K562 (cell line): ENCODE measurements around the gene DEGS2. TPM values are rescaled to one million over a fixed set of nuclear protein-coding genes. Genes with fewer than 3 reads are reported as not detected.

Source experiments
- BHLHE40 ChIP-seq: IDR thresholded peaks from 2 replicates; pipeline ENCODE4 v1.6.1; 2011; ENCODE audit warnings: low read length, improper control_type of control experiment
- EGR1 ChIP-seq: fragments of 450-650 bp; conservative IDR thresholded peaks from 2 replicates; pipeline ENCODE4 v1.6.1; 2017; ENCODE audit warnings: mild to moderate bottlenecking
- EHMT2 ChIP-seq: fragments of 450-650 bp; IDR thresholded peaks from 2 replicates; pipeline ENCODE4 v1.6.1; 2018; ENCODE audit warnings: antibody characterized with exemption
- EP400 ChIP-seq: fragments of 450-650 bp; IDR thresholded peaks from 2 replicates; pipeline ENCODE4 v1.6.1; 2017; ENCODE audit warnings: antibody characterized with exemption, mild to moderate bottlenecking, moderate library complexity
- EWSR1 ChIP-seq: fragments of 450-650 bp; IDR thresholded peaks from 2 replicates; pipeline ENCODE4 v1.6.1; 2018; ENCODE audit warnings: borderline replicate concordance, mild to moderate bottlenecking, low read depth, moderate library complexity; ENCODE audit not compliant: partially characterized antibody
- GTF2E2 ChIP-seq: fragments of 200-800 bp; sonication (Bioruptor generic); IDR thresholded peaks from 2 replicates; pipeline ENCODE4 v1.6.1; 2016; ENCODE audit warnings: missing genetic modification characterization, missing compliant biosample characterization
- HDAC3 ChIP-seq: fragments of 450-650 bp; IDR thresholded peaks from 2 replicates; pipeline ENCODE4 v1.6.1; 2018; ENCODE audit warnings: borderline replicate concordance, mild to moderate bottlenecking, moderate library complexity; ENCODE audit not compliant: partially characterized antibody
- HDGF ChIP-seq: fragments of 450-650 bp; IDR thresholded peaks from 2 replicates; pipeline ENCODE4 v1.6.1; 2016
- HSF4 ChIP-seq: fragments of 250-450 bp; sonication (Bioruptor Pico); IDR thresholded peaks from 2 replicates; pipeline ENCODE4 v2.1.2; 2022; ENCODE audit warnings: mild to moderate bottlenecking, moderate library complexity, borderline replicate concordance
- POLR2AphosphoS2 ChIP-seq: IDR thresholded peaks from 2 replicates; pipeline ENCODE4 v1.6.1; 2012; ENCODE audit warnings: low read length, improper control_type of control experiment
- PURB ChIP-seq: sonication (generic); formaldehyde crosslinking; IDR thresholded peaks from 2 replicates; pipeline ENCODE4 v1.9.0; 2021; ENCODE audit warnings: low read depth, mild to moderate bottlenecking, missing genetic modification reagents
- SRSF1 ChIP-seq: fragments of 200-400 bp; formaldehyde crosslinking; IDR thresholded peaks from 2 replicates; pipeline ENCODE4 v1.6.1; 2017; ENCODE audit warnings: mild to moderate bottlenecking, low read depth, low read length, moderate library complexity
- TAF9B ChIP-seq: fragments of 450-650 bp; IDR thresholded peaks from 2 replicates; pipeline ENCODE4 v1.6.1; 2018; ENCODE audit warnings: mild to moderate bottlenecking; ENCODE audit not compliant: partially characterized antibody
- ZNF41 ChIP-seq: fragments of 250-450 bp; sonication (Bioruptor Pico); conservative IDR thresholded peaks from 2 replicates; pipeline ENCODE4 v1.4.0; 2020; ENCODE audit warnings: mild to moderate bottlenecking
- polyA plus RNA-seq, 8 experiments: library from polyadenylated mRNA; depleted of rRNA in 4 of 8; stranded (reverse) in 5 of 8; unstranded in 3 of 8; fragments of >200 nt; fragmentation: Nextera tagmentation in 2 of 8; fragmentation: Illumina TruSeq in 1 of 8; extraction: Ambion mirVana in 2 of 8; extraction: Trizol in 1 of 8; gene quantifications; 2 replicates each; pipeline versions ENCODE4 v1.2.1 to v1.2.3, GENCODE V29; 2011 to 2014; ENCODE audit warnings: inconsistent platforms in 1 of 8, missing spikeins in 1 of 8
- total RNA-seq, 7 experiments: library from RNA; depleted of rRNA in 6 of 7; stranded (reverse); fragments of >200 nt in 6 of 7; fragmentation: Illumina TruSeq in 2 of 7; extraction: Trizol in 2 of 7; gene quantifications; 2 replicates each; pipeline versions ENCODE4 v1.2.1 to v1.2.3, GENCODE V29; 2011 to 2021; ENCODE audit warnings: low replicate concordance in 1 of 7
- TF ChIP-seq, protein P1 (sequence below), 2 experiments: fragments of 250-450 bp in 1 of 2; fragments of 450-650 bp in 1 of 2; sonication (Bioruptor Pico) in 1 of 2; IDR thresholded peaks; 2 replicates each; pipeline versions ENCODE4 v1.6.1 to v1.8.0; 2016 to 2021; ENCODE audit warnings: mild to moderate bottlenecking in 2 of 2, moderate library complexity in 2 of 2, missing compliant biosample characterization in 1 of 2, missing genetic modification characterization in 1 of 2
- TF ChIP-seq, protein P2 (sequence below): fragments of 450-650 bp; IDR thresholded peaks from 2 replicates; pipeline ENCODE4 v1.6.1; 2016; ENCODE audit warnings: mild to moderate bottlenecking
- TF ChIP-seq, protein P3 (sequence below): fragments of 450-650 bp; formaldehyde crosslinking; IDR thresholded peaks from 2 replicates; pipeline ENCODE4 v1.4.0; 2022; ENCODE audit warnings: missing genetic modification characterization
- TF ChIP-seq, protein P4 (sequence below): fragments of 250-450 bp; sonication (Bioruptor Pico); IDR thresholded peaks from 2 replicates; pipeline ENCODE4 v1.8.0; 2021; ENCODE audit warnings: moderate library complexity, mild to moderate bottlenecking, inconsistent platforms
- TF ChIP-seq, protein P5 (sequence below): sonication (generic); formaldehyde crosslinking; IDR thresholded peaks from 2 replicates; pipeline ENCODE4 v1.5.0; 2020; ENCODE audit warnings: missing genetic modification reagents

Gene DEGS2
- total and polyA plus RNA-seq, 9 of the 15 experiments (the other 6 are each of a cell fraction or from before 2014, with no cell fraction given) = 0.22 to 2.9 (median 0.70) TPM

DNA sequence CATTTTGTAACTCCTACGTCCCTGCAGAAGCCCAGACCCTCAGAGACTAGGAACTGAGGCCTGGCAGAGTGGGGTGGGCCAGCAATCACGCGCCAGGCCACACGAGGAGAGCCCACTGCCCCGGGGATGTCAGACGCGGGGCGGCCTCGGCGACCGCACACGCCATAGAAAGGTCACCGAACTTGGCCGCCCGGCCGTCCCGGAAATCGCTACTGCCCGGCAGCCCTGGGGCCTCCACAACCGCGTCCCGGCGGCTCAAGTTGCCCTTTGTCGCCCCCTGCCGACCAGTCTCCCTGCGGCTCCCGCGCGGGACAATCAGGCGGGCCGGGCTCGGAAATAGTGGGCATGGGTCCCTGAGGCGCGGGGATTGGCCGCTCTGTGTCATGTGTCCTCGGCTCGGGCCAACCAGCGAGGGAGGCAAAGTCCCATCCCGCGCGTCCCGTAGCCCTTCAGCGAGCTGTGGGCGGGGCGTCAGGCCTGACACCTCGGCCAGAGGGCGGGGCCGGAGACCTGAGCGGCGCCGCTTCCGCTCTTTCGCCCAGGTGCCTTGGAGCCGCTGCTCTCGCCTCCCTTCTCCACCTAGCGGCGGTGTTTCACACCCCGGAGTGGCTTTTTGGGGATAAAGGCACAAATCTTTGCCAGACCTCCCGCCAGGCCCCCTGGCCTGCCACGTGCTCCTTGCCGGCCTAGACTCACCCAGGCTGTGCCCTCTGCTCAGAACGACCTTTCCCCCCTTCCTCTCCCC, 33.4 kb upstream of the DEGS2 start (continued):
- TF ChIP-seq BHLHE40 (no peak), POLR2AphosphoS2 (no peak), HDGF (no peak), EWSR1 (no peak), HSF4 (CRISPR knock-in tag) (no peak), EHMT2 (no peak), GTF2E2 (no peak), HDAC3 (no peak), EGR1 (no peak), EP400 (peak; percentile 74), ZNF41 (no peak), SRSF1 (no peak), TAF9B (no peak), PURB (CRISPR knock-in tag) (no peak)
- TF ChIP-seq, protein P1, sequence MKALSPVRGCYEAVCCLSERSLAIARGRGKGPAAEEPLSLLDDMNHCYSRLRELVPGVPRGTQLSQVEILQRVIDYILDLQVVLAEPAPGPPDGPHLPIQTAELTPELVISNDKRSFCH (CRISPR knock-in tag; IDR thresholded peaks at IDR 0.05) = no peak
- TF ChIP-seq, protein P1 (tag; IDR thresholded peaks at IDR 0.05) = peak; percentile 95
- TF ChIP-seq, protein P2, sequence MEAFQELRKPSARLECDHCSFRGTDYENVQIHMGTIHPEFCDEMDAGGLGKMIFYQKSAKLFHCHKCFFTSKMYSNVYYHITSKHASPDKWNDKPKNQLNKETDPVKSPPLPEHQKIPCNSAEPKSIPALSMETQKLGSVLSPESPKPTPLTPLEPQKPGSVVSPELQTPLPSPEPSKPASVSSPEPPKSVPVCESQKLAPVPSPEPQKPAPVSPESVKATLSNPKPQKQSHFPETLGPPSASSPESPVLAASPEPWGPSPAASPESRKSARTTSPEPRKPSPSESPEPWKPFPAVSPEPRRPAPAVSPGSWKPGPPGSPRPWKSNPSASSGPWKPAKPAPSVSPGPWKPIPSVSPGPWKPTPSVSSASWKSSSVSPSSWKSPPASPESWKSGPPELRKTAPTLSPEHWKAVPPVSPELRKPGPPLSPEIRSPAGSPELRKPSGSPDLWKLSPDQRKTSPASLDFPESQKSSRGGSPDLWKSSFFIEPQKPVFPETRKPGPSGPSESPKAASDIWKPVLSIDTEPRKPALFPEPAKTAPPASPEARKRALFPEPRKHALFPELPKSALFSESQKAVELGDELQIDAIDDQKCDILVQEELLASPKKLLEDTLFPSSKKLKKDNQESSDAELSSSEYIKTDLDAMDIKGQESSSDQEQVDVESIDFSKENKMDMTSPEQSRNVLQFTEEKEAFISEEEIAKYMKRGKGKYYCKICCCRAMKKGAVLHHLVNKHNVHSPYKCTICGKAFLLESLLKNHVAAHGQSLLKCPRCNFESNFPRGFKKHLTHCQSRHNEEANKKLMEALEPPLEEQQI = no peak; the same call in 1 of the 2 replicates
- TF ChIP-seq, protein P3, sequence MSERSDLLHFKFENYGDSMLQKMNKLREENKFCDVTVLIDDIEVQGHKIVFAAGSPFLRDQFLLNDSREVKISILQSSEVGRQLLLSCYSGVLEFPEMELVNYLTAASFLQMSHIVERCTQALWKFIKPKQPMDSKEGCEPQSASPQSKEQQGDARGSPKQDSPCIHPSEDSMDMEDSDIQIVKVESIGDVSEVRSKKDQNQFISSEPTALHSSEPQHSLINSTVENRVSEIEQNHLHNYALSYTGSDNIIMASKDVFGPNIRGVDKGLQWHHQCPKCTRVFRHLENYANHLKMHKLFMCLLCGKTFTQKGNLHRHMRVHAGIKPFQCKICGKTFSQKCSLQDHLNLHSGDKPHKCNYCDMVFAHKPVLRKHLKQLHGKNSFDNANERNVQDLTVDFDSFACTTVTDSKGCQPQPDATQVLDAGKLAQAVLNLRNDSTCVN (CRISPR knock-in tag) = no peak
- TF ChIP-seq, protein P4, sequence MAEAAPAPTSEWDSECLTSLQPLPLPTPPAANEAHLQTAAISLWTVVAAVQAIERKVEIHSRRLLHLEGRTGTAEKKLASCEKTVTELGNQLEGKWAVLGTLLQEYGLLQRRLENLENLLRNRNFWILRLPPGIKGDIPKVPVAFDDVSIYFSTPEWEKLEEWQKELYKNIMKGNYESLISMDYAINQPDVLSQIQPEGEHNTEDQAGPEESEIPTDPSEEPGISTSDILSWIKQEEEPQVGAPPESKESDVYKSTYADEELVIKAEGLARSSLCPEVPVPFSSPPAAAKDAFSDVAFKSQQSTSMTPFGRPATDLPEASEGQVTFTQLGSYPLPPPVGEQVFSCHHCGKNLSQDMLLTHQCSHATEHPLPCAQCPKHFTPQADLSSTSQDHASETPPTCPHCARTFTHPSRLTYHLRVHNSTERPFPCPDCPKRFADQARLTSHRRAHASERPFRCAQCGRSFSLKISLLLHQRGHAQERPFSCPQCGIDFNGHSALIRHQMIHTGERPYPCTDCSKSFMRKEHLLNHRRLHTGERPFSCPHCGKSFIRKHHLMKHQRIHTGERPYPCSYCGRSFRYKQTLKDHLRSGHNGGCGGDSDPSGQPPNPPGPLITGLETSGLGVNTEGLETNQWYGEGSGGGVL = no peak
- TF ChIP-seq, protein P5, sequence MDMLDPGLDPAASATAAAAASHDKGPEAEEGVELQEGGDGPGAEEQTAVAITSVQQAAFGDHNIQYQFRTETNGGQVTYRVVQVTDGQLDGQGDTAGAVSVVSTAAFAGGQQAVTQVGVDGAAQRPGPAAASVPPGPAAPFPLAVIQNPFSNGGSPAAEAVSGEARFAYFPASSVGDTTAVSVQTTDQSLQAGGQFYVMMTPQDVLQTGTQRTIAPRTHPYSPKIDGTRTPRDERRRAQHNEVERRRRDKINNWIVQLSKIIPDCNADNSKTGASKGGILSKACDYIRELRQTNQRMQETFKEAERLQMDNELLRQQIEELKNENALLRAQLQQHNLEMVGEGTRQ (CRISPR knock-in tag) = peak; percentile 97
